ENCODE data around the gene CCDC88B.
A peak's percentile ranks its signal among the peaks of the same experiment; 100 is the strongest.

The CCDC88B gene

DNA sequence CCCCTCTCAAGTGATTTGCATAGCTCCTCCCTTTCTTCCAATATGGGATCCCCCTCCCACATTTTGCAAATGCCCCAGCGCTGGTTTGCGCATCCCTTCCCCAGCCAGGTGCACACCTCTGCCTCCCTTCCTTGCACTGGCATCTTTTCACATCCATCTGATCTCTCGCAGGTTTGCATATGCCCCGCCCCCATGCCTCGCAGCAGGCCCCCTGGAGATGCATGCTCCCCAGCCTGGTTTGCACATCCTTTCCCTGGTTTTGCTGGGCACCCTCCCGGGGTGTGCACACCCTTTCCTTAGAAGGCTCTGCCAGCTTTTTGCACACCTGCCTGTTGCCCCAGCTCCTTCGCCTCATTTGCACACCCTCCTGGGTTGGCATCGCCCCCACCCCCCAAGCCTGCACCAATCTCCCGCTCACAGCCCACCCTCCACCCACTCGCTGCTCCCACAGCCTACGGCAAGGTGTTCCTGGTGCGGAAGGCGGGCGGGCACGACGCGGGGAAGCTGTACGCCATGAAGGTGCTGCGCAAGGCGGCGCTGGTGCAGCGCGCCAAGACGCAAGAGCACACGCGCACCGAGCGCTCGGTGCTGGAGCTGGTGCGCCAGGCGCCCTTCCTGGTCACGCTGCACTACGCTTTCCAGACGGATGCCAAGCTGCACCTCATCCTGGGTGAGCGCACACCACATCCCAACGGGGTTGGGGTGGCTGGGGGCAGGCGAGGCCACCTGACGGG is 19.9 kb downstream of the CCDC88B start:
- Histone ChIP-seq H3K36me3 (ENCODE audit: insufficient read depth, low read length) (peaks cover 37% of the 10 kb centered on the region), H3K4me3 (ENCODE audit: low read length) (peak overlapping the region; percentile 79), H3K4me1 (ENCODE audit: insufficient read depth, low read length) (peaks cover 25% of the 10 kb centered on the region), H3K9me3 (ENCODE audit: insufficient read depth, low read depth, low read length) (no peaks in the 10 kb centered on the region), H3K9ac (ENCODE audit: low read depth, low read length) (no peak overlapping the region), H3K27ac (ENCODE audit: low read depth, low read length) (no peak overlapping the region), H3K27me3 (ENCODE audit: insufficient read depth, low read length) (no peaks in the 10 kb centered on the region)
- WGBS, result 82% methylated on average over 38 of the region's 38 CpGs

DNA sequence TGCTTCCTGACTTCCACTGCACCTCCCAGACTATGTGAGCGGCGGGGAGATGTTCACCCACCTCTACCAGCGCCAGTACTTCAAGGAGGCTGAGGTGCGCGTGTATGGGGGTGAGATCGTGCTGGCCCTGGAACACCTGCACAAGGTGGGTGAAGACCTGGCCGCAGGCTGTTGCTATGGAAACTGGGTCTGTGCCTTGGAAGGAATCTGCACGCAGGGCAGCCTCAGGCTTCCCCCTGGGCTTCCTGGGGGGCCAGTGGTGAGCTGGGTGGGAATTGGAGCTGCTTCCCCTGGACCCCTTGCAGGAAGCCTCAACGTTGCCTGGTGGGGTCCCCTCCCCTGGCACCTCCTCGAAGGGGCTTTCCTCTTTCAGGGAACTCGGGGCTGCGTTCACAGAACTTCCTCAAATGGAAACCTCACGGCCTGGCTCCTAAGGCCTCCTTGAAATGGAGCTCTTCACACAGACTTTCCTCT is 20.5 kb downstream of the CCDC88B start:
- no peak overlapping the region for H3K4me3 ChIP-seq (ENCODE audit: low read length)
- H3K9ac ChIP-seq (ENCODE audit: low read depth, low read length), result no peak overlapping the region
- H3K27me3 ChIP-seq (ENCODE audit: insufficient read depth, low read length), result no peaks in the 10 kb centered on the region
- WGBS, result 90% methylated on average over 13 of the region's 13 CpGs
- H3K27ac ChIP-seq (ENCODE audit: low read depth, low read length), result no peak overlapping the region
- H3K36me3 ChIP-seq (ENCODE audit: insufficient read depth, low read length), result peaks cover 43% of the 10 kb centered on the region
- H3K9me3 ChIP-seq (ENCODE audit: insufficient read depth, low read depth, low read length), result no peaks in the 10 kb centered on the region
- H3K4me1 ChIP-seq (ENCODE audit: insufficient read depth, low read length), result peaks cover 22% of the 10 kb centered on the region

DNA sequence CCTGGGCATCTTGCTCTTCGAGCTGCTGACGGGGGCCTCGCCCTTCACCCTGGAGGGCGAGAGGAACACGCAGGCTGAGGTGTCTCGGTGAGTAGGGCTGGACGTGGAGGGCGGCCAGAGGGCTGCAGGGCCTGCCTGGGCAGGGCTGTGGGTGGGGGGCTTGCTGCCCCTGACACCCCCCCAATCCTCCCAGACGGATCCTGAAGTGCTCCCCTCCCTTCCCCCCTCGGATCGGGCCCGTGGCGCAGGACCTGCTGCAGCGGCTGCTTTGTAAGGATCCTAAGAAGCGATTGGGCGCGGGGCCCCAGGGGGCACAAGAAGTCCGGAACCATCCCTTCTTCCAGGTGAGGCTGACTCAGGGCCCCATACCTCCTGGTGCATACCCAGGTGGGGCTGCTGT is 21.7 kb downstream of the CCDC88B start:
- Histone ChIP-seq H3K4me1 (ENCODE audit: insufficient read depth, low read length) (peaks cover 18% of the 10 kb centered on the region), H3K9ac (ENCODE audit: low read depth, low read length) (no peak overlapping the region), H3K9me3 (ENCODE audit: insufficient read depth, low read depth, low read length) (no peaks in the 10 kb centered on the region), H3K4me3 (ENCODE audit: low read length) (no peak overlapping the region), H3K36me3 (ENCODE audit: insufficient read depth, low read length) (peaks cover 53% of the 10 kb centered on the region), H3K27ac (ENCODE audit: low read depth, low read length) (no peak overlapping the region), H3K27me3 (ENCODE audit: insufficient read depth, low read length) (no peaks in the 10 kb centered on the region)
- 94% methylated on average over 18 of the region's 18 CpGs for WGBS

DNA sequence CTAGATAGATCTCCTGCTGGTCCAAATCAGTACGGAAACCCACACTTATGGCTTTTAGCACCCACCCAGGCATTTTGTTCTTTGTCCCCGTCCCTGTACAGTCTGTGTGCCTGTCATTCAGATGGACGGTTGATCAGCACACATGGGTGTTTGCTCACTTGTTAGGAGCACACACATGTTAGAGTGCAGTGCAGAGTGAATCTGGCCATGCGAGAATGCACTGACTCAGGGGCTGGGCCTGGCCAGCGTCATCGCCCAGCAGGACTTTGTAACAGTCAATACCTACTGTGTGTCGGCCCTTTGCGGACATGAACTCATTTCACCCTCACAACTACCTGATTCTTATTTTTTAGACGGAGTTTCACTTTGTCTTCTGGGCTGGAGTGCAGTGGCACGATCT is 22.3 kb downstream of the CCDC88B start:
- peaks cover 16% of the 10 kb centered on the region for H3K4me1 ChIP-seq (ENCODE audit: insufficient read depth, low read length)
- no peak overlapping the region for H3K27ac ChIP-seq (ENCODE audit: low read depth, low read length)
- H3K36me3 ChIP-seq (ENCODE audit: insufficient read depth, low read length), result peaks cover 55% of the 10 kb centered on the region
- no peak overlapping the region for H3K9ac ChIP-seq (ENCODE audit: low read depth, low read length)
- 94% methylated on average over 10 of the region's 10 CpGs for WGBS
- no peaks in the 10 kb centered on the region for H3K27me3 ChIP-seq (ENCODE audit: insufficient read depth, low read length)
- H3K9me3 ChIP-seq (ENCODE audit: insufficient read depth, low read depth, low read length), result no peaks in the 10 kb centered on the region
- no peak overlapping the region for H3K4me3 ChIP-seq (ENCODE audit: low read length)

DNA sequence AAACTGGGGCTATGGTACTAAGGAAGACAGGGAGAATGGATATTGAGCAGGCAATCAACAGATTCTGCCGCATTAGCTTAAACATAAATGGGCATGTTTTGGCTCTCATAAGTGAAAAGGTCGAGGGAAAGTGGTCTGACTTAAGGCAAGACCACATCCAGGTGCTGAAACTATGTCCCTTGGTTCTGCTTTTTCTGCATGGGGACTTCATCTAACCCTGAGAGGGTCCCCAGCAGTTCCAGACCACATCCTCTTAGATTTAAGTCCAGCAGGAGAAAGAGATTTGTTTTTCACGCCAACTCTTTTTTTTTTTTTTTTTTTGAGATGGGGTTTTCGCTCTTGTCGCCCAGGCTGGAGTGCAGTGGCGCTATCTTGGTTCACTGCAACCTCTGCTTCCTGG is 24.4 kb downstream of the CCDC88B start:
- H3K27me3 ChIP-seq (ENCODE audit: insufficient read depth, low read length), result no peaks in the 10 kb centered on the region
- WGBS, result 91% methylated on average over 6 of the region's 6 CpGs
- no peak overlapping the region for H3K9ac ChIP-seq (ENCODE audit: low read depth, low read length)
- H3K4me1 ChIP-seq (ENCODE audit: insufficient read depth, low read length), result peaks cover 4% of the 10 kb centered on the region; the same call in 1 of the 2 replicates
- no peak overlapping the region for H3K4me3 ChIP-seq (ENCODE audit: low read length)
- H3K36me3 ChIP-seq (ENCODE audit: insufficient read depth, low read length), result peaks cover 60% of the 10 kb centered on the region
- no peaks in the 10 kb centered on the region for H3K9me3 ChIP-seq (ENCODE audit: insufficient read depth, low read depth, low read length)
- H3K27ac ChIP-seq (ENCODE audit: low read depth, low read length), result no peak overlapping the region

DNA sequence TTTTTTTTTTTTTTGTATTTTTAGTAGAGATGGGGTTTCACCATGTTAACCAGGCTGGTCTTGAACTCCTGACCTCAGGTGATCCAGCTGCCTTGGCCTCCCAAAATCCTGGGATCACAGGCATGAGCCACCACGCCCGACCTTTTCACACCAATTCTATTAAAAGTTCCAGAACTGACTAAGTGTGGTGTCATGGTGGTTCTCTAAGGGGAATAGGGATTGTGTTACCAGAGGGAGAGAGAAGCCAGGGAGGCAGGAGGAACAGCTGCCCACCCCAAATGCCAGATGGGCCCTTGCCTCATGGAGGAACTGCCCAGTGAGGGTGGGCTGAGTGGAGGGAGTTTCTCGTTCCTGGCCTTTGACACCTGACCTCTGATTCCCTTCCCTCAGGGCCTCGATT is 24.9 kb downstream of the CCDC88B start:
- Histone ChIP-seq H3K27ac (ENCODE audit: low read depth, low read length) (no peak overlapping the region), H3K4me1 (ENCODE audit: insufficient read depth, low read length) (0 out of 2 replicates have a peak, but pooled peaks cover under 1% of the 10 kb centered on the region), H3K27me3 (ENCODE audit: insufficient read depth, low read length) (no peaks in the 10 kb centered on the region), H3K4me3 (ENCODE audit: low read length) (no peak overlapping the region), H3K36me3 (ENCODE audit: insufficient read depth, low read length) (peaks cover 63% of the 10 kb centered on the region), H3K9me3 (ENCODE audit: insufficient read depth, low read depth, low read length) (no peaks in the 10 kb centered on the region), H3K9ac (ENCODE audit: low read depth, low read length) (no peak overlapping the region)
- 96% methylated on average over 4 of the region's 4 CpGs for WGBS

DNA sequence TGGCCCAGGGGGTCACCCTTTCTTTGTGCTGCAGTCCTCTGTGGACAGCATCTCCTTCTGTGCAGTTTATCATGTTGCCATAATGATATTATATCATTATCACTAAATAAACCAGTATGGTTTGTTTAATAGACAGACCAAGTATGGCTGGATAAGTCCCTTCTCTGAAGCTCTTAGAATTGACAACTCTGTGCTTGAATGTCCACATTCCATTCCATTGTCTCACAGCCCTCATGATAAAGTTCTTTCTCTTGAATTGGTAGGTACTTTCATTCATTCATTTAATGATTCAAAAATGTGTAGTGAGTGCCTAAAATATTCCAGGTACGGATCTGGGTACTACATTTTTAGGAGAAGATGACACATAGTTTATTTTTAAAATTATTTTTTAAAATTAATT is 26.7 kb downstream of the CCDC88B start:
- no peaks in the 10 kb centered on the region for H3K4me1 ChIP-seq (ENCODE audit: insufficient read depth, low read length)
- H3K4me3 ChIP-seq (ENCODE audit: low read length), result no peak overlapping the region
- H3K36me3 ChIP-seq (ENCODE audit: insufficient read depth, low read length), result peaks cover 53% of the 10 kb centered on the region
- no CpG with 5 or more reads among the region's 1 CpG for WGBS
- no peak overlapping the region for H3K27ac ChIP-seq (ENCODE audit: low read depth, low read length)
- no peaks in the 10 kb centered on the region for H3K9me3 ChIP-seq (ENCODE audit: insufficient read depth, low read depth, low read length)
- no peaks in the 10 kb centered on the region for H3K27me3 ChIP-seq (ENCODE audit: insufficient read depth, low read length)
- H3K9ac ChIP-seq (ENCODE audit: low read depth, low read length), result no peak overlapping the region

DNA sequence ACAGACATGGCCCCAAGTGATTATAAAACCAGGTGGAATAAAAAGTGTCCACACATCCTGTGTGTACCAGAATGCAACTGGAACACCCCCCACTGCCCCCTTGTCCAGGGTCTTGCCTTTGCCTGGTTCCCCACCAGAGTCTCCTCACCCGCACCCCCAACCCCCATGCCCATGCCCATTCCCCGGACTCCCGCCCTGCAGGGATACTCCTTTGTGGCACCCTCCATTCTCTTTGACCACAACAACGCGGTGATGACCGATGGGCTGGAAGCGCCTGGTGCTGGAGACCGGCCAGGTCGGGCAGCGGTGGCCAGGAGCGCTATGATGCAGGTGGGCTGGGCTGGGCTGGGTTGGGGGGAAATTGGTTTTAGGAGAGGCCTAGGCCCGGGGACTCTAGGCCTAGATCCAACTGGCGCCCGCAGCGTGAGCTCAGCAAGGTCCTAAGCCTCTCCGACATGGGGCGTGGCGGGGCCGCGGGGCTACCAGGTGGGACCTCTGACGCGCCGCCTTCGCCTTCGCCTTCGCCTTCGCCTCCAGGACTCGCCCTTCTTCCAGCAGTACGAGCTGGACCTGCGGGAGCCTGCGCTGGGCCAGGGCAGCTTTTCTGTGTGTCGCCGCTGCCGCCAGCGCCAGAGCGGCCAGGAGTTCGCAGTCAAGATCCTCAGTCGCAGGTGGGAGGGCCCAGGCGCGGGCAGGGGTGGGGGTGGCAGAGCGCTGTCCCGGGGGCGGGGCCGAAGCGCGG is 28.1 kb downstream of the CCDC88B start:
- Histone ChIP-seq H3K36me3 (ENCODE audit: insufficient read depth, low read length) (peaks cover 42% of the 10 kb centered on the region), H3K27ac (ENCODE audit: low read depth, low read length) (no peak overlapping the region), H3K9ac (ENCODE audit: low read depth, low read length) (no peak overlapping the region), H3K9me3 (ENCODE audit: insufficient read depth, low read depth, low read length) (no peaks in the 10 kb centered on the region), H3K4me3 (ENCODE audit: low read length) (no peak overlapping the region), H3K4me1 (ENCODE audit: insufficient read depth, low read length) (no peaks in the 10 kb centered on the region), H3K27me3 (ENCODE audit: insufficient read depth, low read length) (no peaks in the 10 kb centered on the region)
- 96% methylated on average over 46 of the region's 46 CpGs for WGBS

DNA sequence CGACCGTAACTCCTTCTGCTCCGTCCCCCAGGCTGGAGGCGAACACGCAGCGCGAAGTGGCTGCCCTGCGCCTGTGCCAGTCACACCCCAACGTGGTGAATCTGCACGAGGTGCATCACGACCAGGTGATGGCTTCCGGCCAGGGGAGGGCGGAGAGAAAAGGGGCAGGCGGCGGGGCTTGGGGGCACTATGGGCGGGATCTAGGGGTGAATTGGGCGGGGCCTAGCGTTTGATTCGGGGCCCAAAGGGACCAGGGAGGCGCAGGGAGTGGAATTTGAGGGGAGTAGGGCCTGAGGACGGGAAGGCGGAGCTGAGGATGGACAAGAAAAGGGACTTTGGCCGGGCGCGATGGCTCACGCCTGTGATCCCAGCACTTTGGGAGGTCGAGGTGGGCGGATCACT is 28.7 kb downstream of the CCDC88B start:
- H3K4me1 ChIP-seq (ENCODE audit: insufficient read depth, low read length), result no peaks in the 10 kb centered on the region
- no peak overlapping the region for H3K27ac ChIP-seq (ENCODE audit: low read depth, low read length)
- WGBS, result 95% methylated on average over 28 of the region's 28 CpGs
- H3K4me3 ChIP-seq (ENCODE audit: low read length), result no peak overlapping the region
- no peaks in the 10 kb centered on the region for H3K27me3 ChIP-seq (ENCODE audit: insufficient read depth, low read length)
- H3K9ac ChIP-seq (ENCODE audit: low read depth, low read length), result no peak overlapping the region
- no peaks in the 10 kb centered on the region for H3K9me3 ChIP-seq (ENCODE audit: insufficient read depth, low read depth, low read length)
- peaks cover 37% of the 10 kb centered on the region for H3K36me3 ChIP-seq (ENCODE audit: insufficient read depth, low read length)

DNA sequence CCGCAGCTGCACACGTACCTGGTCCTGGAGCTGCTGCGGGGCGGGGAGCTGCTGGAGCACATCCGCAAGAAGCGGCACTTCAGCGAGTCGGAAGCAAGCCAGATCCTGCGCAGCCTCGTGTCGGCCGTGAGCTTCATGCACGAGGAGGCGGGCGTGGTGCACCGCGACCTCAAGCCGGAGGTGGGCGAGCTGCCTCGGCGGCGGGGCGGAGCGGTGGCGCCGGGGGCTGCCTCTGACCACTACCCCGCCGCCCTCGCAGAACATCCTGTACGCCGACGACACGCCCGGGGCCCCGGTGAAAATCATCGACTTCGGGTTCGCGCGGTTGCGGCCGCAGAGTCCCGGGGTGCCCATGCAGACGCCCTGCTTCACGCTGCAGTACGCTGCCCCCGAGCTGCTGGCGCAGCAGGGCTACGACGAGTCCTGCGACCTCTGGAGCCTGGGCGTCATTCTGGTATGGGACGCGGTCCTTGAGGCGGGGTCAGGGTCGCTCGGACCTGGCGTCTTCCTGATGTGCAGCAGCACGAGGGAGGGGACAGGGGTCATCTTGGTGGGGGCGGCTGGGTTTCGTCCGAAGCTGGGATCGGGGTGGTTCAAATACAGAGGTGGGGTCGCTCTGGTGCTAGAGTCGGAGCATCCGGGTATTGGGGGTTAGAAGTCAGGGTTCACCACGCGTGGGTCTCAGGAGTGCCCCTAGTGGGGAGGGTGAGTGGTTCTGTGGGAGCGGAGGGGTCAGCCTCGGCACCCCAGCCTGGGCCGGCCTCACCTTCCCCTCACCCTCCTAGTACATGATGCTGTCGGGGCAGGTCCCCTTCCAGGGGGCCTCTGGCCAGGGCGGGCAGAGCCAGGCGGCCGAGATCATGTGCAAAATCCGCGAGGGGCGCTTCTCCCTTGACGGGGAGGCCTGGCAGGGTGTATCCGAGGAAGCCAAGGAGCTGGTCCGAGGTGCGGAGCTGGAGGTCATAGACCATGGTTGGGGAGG is 29.7 kb downstream of the CCDC88B start:
- 96% methylated on average over 80 of the region's 82 CpGs for WGBS
- Histone ChIP-seq H3K9me3 (ENCODE audit: insufficient read depth, low read depth, low read length) (no peaks in the 10 kb centered on the region), H3K4me1 (ENCODE audit: insufficient read depth, low read length) (no peaks in the 10 kb centered on the region), H3K27me3 (ENCODE audit: insufficient read depth, low read length) (no peaks in the 10 kb centered on the region), H3K9ac (ENCODE audit: low read depth, low read length) (no peak overlapping the region), H3K27ac (ENCODE audit: low read depth, low read length) (no peak overlapping the region), H3K4me3 (ENCODE audit: low read length) (no peak overlapping the region), H3K36me3 (ENCODE audit: insufficient read depth, low read length) (peaks cover 29% of the 10 kb centered on the region)

DNA sequence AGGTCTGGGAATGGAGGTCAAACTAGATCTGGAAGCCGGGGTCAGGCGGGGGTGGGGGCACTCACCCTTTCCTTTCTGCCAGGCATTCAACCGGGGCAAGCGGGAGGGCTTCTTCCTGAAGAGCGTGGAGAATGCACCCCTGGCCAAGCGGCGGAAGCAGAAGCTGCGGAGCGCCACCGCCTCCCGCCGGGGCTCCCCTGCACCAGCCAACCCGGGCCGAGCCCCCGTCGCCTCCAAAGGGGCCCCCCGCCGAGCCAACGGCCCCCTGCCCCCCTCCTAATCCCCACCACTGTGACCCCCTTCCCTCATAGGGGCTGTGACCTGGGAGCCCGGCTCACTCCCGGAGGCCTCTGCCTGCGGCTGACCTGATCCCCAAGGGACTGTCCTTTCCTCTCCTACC is 31.2 kb downstream of the CCDC88B start:
- H3K27ac ChIP-seq (ENCODE audit: low read depth, low read length), result no peak overlapping the region
- H3K4me1 ChIP-seq (ENCODE audit: insufficient read depth, low read length), result no peaks in the 10 kb centered on the region
- no peak overlapping the region for H3K9ac ChIP-seq (ENCODE audit: low read depth, low read length)
- H3K36me3 ChIP-seq (ENCODE audit: insufficient read depth, low read length), result peaks cover 18% of the 10 kb centered on the region
- no peak overlapping the region for H3K4me3 ChIP-seq (ENCODE audit: low read length)
- H3K27me3 ChIP-seq (ENCODE audit: insufficient read depth, low read length), result no peaks in the 10 kb centered on the region
- 89% methylated on average over 19 of the region's 22 CpGs for WGBS
- no peaks in the 10 kb centered on the region for H3K9me3 ChIP-seq (ENCODE audit: insufficient read depth, low read depth, low read length)
